Right renal cortex interstitium (tissue), 3 donors: ENCODE measurements around the gene MASP1. TPM values are rescaled to one million over a fixed set of nuclear protein-coding genes. Genes with fewer than 3 reads are reported as not detected.
"Not testable (repeated sequence)": the region's sequence is repeated elsewhere in the genome, so short reads cannot be mapped to it uniquely, and the experiment has no call there.

Experiments
- DNase-seq, 3 donors: peaks; one replicate each; pipeline ENCODE4 v3.0.0-alpha.2; 2013; ENCODE audit warnings: low read depth in 3 of 3, low spot score in 2 of 3
- polyA plus RNA-seq, 3 donors: library from polyadenylated mRNA; unstranded; fragments of 120-200 nt; gene quantifications; one replicate each; pipeline ENCODE4 v1.2.1, GENCODE V29; 2013; ENCODE audit not compliant: insufficient read length in 3 of 3

MASP1 gene
- polyA plus RNA-seq, 3 donors: 6.6 to 9.3 (median 8.1) TPM

DNA sequence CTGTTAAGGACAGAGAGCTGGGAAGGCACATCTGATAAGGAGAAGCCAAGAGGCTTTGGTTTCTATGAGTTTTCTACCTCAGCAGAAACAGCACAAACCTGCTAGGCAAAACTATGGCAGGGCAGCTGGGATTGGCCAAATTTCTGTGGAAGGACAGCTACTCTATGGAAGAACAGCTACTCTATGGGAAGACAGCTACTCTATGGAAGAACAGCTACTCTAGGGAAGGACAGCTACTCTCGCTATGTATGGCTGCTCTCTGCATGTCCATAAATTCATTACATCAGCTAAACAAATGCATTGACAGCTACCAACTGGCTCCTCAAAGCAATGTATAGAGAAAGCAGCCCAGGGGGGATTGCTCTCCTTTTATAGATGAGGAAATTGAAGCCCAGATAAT is 24.8 kb downstream of the MASP1 start:
- no peak for DNase-seq

DNA sequence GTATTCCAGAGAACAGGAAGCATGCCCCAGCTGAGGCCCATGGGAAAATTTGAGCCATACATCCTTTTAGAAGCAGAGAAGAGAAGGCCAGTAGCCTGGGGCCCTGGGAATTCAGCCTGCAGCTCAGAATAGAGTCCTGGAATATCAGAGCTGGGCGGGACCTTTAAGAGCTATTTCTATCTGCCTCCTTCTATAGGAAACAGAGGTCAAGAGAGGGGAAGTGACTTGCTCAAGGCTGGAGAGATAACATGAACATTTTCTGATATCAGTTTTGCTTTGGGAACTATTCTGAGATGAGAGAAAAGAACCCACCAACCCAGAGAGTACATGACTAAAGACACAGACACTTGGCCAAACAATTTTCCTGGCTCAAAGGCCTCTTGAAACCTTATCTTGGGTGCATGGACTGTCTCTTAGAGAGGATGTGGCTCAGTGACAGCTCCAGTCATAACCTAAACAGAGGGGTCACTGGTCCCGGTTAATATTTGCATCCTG is 26.0 kb downstream of the MASP1 start:
- DNase-seq: no peak

DNA sequence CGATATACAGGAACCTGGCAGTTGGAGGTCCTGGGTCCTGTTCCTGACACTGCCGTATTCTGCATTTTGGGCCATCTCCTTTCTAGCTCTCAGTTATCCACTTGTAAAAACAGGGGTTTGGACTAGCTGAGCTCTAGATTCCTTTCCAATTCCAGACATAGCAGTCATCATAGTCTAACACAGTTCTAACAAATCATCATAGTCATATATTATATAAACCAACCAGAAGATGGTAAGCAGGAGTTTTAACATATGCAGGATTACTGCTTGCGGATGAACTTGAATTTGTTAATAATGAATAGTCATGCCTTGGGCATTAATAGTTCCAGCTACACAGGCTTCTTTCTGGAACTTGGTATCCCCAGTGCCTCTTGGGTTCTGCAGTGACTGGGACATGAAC is 26.6 kb downstream of the MASP1 start:
- no peak for DNase-seq

DNA sequence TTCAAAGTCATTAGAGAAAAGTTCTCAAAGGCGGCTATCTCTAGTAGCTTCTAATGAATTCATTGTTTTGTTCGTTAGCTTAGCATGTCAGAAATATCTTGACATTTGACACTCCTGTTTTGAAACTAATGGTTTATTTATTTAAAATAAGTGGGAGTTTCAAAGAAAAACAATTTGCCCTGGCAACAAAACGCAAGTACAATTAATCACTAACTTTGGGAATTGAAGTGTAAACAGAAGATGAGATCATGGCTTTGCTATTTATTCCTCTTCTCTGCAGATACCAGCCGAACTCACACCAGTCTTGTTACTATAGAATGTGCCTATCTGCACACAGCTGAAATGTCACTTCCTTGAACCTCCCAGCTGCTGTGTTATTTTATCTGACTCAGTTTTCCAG is 27.5 kb downstream of the MASP1 start:
- peak in 2 of 3 donors; percentile 43 to 49 for DNase-seq

- DNase-seq: no peak
Observed at GRCh38 chr3:187263270-187263669, 28.3 kb downstream of the MASP1 start.

DNA sequence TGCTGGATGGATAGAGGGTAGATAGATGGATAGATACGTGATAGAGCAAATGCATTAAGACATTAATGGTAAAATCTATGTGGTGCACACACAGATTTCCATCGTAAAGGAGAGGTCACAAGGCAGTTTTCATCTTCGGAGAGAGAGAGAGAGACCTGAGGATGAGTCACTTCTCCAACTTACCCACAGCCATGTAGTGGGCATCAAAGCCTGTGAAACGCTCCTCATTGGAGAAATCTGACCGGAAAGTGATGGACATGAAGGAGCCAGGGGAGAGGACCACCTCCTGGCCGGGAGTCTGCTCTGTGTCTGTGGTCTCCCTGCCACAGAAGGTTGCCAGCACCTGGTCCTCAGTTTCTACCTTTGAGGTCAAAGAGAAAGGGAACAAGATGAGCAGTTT is 29.2 kb downstream of the MASP1 start:
- DNase-seq: no peak

- no peak for DNase-seq
Observed at GRCh38 chr3:187261541-187261969, 30.0 kb downstream of the MASP1 start.

DNA sequence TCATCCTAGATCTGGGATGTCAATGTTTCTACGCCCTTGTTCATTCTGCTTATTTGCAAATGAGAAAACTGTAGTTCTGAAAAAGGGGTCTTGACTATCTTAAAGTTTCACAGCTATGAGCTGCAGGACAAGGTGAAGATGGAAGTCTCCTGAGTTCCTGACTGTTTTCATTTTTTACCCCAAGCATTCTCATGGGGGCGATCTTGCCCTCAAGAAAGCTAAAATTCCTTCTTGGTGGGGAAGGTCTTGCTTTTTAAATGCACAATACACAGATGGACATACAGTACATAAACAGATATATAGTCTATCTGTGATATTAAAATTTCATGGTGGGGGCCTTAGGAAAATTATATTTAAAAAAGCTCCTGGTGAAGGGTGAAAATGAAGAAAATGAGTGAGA is 32.4 kb downstream of the MASP1 start:
- no peak for DNase-seq

DNA sequence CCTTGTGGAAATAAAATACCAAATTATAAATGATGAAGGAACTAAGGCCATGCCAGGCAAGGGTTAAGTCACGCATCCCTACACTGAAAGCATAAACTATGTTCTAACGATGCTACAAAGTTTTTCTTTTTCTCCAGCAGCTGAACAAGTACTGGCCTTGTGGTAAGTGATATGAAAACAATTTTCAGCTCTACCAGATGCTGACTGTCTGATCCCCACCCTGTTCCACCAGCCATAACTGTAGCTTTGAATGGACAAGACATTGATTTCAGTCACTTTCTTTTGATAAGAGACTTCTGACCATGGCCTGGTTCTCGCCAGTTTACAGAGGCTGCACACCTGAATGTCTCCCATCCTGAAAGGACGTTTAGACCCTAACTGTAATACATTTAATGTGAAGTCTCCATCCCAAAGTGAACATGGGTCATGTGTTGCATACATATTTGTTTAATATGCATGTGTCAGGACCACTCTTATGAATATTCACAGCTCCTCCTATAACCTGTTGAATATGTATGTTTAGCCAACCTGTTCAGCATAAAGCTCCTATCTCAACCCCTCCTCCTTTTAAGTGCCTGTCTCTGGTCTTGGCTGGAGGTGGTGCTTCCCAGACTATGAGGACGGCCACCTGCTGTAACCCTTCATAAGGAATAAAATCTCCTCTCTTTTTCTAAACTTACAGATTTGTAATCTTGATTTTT is 33.4 kb downstream of the MASP1 start:
- no peak for DNase-seq

DNA sequence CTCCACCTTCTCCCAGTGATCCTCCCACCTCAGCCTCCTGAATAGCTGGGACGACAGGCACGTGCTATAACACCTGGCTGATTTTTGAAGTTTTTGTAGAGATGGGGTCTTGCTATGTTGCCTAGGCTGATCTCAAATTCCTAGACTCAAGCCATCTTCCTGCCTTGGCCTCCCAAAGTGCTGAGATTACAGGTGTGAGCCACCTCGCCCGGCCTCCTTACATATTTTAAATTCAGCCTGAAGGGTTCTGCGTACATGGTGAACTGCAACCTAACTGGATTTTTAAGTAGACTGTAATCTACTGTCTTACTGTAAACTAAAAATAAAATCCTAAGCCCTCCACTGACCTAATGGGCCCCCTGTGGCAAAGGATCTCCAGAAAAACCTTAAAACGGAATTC is 34.1 kb downstream of the MASP1 start:
- no peak for DNase-seq

GRCh38 chr3:187256051-187256616 is 35.4 kb downstream of the MASP1 start:
- DNase-seq: no peak

- DNase-seq: no peak
Observed at GRCh38 chr3:187255314-187255713, 36.2 kb downstream of the MASP1 start.

- no peak for DNase-seq
Observed at GRCh38 chr3:187252311-187252710, 39.2 kb downstream of the MASP1 start.

DNA sequence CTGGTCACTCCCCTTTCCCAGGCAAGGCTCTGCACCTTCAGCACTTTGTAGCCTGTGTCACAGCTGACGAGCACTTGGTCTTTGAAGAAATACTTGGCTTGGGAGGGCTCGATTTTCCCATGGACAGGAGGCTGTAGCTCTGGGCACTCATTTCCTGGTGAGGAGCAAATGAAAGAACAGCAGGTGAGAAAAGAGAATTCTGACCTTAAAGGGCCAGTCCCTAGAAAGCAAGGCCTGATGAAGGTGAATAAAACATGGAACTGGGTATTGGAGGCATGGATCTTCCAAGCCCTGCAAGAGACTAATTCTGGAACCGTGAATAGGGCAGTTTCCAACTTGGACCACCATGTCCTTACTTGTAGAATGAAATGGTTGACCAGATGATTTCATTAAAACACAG is 39.9 kb downstream of the MASP1 start:
- no peak for DNase-seq

DNA sequence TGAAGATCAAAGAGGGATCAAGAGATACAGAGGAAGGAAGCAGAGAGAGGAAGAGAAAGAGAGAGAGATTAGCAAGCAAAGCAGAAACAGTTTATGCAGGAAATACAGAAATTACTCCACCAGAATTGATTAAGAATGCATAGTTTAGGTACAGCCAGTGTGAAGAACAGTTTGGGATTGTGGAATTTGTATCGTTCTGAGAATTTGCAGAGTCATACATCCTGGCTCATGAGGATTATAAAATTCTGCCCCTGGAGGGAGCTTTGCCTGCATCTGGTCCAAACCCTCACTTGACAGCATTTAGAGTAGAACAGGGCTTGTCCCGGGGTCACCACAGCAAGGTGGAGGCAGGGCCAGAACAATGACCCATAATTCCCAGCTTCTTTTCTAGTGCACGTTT is 44.1 kb downstream of the MASP1 start:
- no peak for DNase-seq

DNA sequence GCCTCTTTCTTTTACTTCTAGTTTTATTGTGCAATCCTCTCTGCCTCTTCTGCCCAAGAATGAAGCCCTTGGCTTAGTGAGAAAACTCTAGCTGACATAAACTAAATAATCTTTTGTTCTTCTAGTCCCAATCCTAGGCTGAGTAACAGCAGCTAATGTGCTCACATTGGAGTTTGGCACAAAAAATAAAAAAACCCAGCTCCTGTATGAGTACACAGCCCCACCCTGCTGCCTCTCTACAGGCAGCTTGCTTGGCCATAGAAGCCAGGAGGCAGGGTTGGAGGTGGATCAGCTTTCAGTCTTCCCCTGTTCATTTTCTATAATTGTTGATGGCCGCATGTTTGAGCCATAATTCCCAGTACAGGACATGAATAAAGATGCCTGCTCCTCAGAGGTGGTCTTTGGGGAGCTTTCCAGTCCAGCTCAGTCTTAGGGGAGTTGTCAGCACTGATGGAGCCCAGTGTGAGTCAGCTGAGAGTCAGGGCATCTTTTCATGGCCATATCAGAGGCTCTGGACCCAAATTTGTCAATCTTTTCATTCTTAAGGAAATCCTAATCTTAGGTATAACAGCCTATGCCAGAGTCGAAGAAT is 47.5 kb downstream of the MASP1 start:
- no peak for DNase-seq

- DNase-seq: no peak
Observed at GRCh38 chr3:187242900-187243299, 48.6 kb downstream of the MASP1 start.

DNA sequence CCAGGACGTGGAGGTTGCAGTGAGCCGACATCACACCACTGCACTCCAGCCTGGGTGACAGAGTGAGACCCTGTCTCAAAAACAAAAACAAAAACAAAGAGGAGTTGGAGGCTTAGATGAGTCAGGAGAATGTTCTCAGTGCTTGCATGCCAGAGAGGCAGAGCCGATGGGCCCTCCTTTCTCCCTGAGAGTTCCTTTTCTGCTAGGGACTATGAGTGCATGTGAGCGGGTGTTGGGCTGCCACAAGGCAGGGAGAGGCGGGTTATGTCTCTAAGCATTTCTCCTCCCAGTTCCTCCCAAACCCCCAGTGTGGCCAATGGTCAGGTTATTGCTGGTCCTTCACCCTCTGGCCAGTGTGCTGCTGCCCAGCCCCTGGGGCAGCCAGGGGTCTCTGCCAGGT is 49.1 kb downstream of the MASP1 start:
- no peak for DNase-seq

DNA sequence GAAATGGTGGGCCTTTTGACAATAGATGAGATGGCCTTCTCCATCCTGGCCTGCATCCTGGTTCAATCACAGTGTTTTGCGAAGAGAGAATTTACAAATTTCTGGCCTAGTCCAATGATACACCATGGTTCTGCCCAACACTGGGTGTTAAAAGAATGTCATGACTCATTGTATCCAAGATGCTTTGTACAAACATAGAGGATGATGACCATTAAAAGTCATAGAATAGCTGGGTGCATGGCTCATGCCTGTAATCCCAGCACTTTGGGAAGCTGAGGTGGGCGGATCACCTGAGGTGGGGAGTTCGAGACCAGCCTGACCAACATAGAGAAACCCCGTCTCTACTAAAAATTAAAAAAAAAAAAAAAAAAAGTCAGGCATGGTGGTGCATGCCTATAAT is 52.7 kb downstream of the MASP1 start:
- DNase-seq: not testable (repeated sequence)

- no peak for DNase-seq
Observed at GRCh38 chr3:187238239-187238638, 53.3 kb downstream of the MASP1 start.

GRCh38 chr3:187237741-187238140 is 53.8 kb downstream of the MASP1 start:
- DNase-seq: no peak

GRCh38 chr3:187236962-187237361 is 54.6 kb downstream of the MASP1 start:
- no peak for DNase-seq
